NOMO-1 treated with DMSO at 0.1 percent for 48 hours (cell line): ENCODE results near the gene BRSK1.

ENCODE experiments used
- DNase-seq: peaks from one replicate; lab custom pipeline; 2025; ENCODE audit not compliant: unreplicated experiment; lab: John Stamatoyannopoulos, UW

Gene BRSK1

GRCh38 chr19:55303477-55303876, 19.7 kb downstream of the BRSK1 start:
- no peak for DNase-seq

GRCh38 chr19:55304279-55304978, 20.6 kb downstream of the BRSK1 start:
- peak; percentile 33 for DNase-seq

- no peak for DNase-seq
Measured at GRCh38 chr19:55304980-55305379, 21.2 kb downstream of the BRSK1 start.

DNA sequence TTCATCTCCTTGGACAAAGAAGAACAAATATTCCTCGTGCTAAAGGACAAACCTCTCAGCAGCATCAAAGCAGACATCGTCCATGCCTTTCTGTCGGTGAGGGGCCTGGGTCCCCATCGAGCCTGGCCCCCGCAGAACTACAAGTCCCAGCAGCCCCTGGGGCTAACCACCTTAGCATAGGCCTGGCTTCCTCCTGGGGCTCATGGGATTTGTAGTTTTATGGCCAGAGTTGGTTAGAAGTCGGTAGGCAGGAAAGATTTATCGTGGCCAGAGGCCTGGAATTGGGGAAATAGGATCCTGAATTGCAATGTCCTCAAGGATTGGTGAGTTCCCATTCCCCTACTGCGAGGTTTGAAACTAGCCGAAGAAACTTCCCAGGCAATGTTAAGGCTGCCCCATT, 21.7 kb downstream of the BRSK1 start:
- peak; percentile 39 for DNase-seq

DNA sequence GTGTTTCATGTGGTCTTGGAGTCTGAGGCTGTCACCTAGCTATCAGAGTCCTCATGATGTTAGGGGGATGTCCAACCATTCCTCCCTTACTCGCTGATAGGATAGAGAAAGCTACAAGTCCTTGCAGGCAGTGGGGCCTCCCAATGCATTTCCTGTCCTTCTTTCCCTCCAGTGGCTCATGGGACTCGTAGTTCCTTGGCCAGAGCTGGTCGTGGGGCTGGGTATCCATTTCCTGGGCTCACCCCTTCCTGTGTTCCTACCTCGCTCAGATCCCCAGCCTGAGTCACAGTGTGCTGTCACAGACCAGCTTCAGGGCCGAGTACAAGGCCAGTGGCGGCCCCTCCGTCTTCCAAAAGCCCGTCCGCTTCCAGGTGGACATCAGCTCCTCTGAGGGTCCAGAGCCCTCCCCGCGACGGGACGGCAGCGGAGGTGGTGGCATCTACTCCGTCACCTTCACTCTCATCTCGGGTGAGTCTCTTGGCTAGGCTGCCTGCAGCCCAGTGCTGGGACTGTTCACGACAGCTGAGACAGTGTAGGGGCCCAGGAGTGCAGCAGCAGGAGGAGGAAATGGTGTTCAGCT, 22.3 kb downstream of the BRSK1 start:
- DNase-seq, result no peak

DNA sequence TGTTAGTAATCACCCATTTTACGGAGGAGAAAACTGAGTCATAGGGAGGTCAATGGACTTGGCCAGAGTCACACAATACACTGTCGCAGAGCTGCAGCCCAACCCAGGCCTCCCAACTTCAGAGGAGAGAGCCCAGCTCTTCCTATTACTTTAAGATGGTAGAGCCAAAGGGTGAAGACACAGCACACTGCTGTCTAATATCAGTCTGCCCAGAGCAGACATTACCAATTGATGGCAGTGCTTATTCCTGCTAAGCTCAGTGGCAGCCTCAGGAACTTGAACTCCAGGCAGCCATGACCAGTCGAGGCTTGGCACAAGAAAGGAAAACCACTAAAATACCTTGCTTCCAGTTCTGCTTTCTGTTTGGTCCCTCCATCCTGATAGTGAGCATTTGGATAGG, 22.9 kb downstream of the BRSK1 start:
- DNase-seq, result no peak

DNA sequence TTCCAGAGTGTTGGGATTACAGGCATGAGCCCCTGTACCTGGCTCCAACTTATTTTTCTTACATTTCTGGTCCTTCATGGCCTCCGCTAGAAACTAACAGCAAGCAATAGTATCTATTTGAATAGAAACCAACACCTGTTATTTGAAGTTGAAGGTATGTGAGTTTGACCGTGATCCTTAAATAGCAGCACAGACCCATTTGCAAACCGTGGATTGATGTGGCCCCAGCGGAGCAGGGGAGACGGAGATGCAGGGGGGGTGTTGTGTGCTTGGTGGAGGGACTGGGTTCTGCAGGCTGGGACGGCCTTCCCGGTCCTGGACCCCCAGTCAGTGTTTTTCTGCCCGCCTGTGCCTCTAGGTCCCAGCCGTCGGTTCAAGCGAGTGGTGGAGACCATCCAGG, 24.5 kb downstream of the BRSK1 start:
- DNase-seq, result no peak

GRCh38 chr19:55309448-55309847, 25.7 kb downstream of the BRSK1 start:
- no peak for DNase-seq

GRCh38 chr19:55310498-55310897, 26.7 kb downstream of the BRSK1 start:
- no peak for DNase-seq

- no peak for DNase-seq
Measured at GRCh38 chr19:55311397-55311796, 27.6 kb downstream of the BRSK1 start.

- no peak for DNase-seq
Measured at GRCh38 chr19:55311797-55312196, 28.0 kb downstream of the BRSK1 start.

- DNase-seq, result no peak
Measured at GRCh38 chr19:55312621-55313512, 29.1 kb downstream of the BRSK1 start.

GRCh38 chr19:55314396-55314795, 30.6 kb downstream of the BRSK1 start:
- DNase-seq, result no peak

DNA sequence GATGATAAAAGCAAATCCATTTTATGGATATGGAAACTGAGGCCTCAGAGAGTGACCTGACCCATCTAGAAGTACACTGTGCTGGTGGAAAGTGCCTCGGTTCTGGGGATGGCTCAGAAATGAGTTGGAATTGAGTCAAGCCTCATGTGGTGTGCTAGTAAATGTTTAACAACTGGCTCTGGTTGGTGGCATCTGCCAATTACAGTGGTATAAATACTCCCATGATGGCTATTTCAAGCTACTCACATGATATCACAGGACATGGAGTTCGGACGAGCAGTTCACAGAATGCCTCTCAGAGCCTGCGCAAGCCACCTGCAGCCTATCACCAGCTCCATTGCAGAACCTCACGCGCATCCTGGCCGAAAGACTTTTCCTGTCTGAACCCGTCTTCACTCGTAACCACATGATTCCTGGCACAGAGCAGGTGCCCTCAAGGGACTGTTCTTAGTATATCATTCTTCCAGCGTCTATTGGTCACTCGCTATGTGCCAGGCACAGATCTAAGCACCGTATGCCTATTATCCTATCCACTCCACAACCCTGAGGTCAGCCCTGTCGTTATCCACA, 32.2 kb downstream of the BRSK1 start:
- DNase-seq, result no peak

DNA sequence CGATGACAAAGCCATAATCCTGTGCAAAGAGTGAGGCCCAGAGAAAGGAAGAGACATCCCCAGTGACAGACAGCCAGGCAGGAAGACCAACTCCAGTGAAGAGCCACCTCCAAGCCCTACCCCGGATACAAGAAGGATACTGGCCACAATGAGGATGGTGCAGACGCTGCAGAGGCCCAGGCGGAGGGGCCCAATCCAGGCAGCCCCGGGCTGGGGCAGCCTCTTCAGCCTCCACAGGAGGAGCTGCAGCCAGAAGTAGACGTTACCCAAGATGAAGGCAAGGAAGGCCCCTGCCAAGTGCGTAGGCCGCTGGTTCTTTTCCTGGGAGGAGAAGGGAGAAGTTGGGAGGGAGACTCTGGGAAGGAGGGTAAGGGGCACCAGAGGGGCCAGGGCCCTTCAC, 32.8 kb downstream of the BRSK1 start:
- DNase-seq, result no peak

- DNase-seq, result no peak
Measured at GRCh38 chr19:55319785-55320184, 36.0 kb downstream of the BRSK1 start.

GRCh38 chr19:55320844-55321419, 37.1 kb downstream of the BRSK1 start:
- no peak for DNase-seq

- no peak for DNase-seq
Measured at GRCh38 chr19:55321466-55322137, 37.8 kb downstream of the BRSK1 start.

DNA sequence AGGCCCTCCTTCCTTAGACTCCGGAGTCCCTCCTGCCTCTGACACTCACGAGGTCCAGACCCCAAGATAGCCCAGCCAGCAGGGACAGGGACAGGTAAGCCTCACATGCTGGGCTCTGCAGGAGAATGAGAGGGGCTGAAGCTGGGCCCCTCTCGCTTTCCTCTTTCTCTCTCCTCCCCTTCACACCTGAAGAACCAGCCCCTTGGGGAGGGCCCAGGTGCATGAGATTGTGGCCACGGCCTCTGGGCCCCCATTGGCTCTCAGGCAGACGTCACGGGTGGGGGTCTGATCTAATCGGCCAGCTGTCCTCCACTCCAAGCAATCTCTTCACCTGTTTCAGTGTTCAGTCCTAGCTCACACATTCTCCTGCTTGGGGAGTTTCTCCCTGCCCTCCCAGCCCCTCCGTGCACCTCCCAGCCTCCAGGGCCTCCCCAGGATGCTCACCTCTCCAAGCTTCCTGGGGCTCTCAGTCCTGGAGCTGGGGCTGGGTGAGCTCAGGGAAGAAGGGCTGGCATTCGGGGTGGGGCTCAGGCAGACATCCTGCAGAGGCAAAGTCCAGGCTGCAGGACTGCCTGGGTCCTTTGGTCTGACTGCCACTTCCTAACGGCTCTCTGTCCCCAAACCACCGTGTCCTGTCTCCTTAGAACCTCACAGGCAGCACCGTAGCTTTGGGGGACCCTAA, 38.5 kb downstream of the BRSK1 start:
- no peak for DNase-seq

DNA sequence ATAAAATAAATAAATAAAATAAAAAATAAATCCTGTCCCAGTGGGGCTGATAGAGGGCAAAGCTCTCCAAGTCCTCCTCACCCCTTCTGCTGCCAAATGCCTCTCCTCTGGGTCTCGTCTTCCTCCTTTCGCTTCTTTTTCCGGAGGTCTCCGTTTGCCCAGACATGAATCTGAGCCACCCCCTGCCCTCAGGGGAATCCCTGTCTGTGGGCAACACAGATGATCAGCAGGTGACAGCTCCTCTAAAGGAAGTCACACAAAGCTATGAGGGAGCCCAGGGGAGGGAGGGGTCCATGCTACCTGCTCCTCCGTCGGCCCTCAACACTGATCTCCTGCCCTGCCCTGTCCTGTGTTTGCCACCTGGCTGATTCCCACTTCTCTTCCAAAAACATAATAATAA, 40.9 kb downstream of the BRSK1 start:
- DNase-seq, result no peak
